ENCODE results near the gene ALCAM.
"Not testable (repeated sequence)": the region's sequence is repeated elsewhere in the genome, so short reads cannot be mapped to it uniquely, and the experiment has no call there.

Gene ALCAM

GRCh38 chr3:105392598-105392997 lies 25.9 kb downstream of the ALCAM start:
- DNase-seq: not testable (repeated sequence)

GRCh38 chr3:105394177-105394576 lies 27.5 kb downstream of the ALCAM start:
- DNase-seq: no peak

DNA sequence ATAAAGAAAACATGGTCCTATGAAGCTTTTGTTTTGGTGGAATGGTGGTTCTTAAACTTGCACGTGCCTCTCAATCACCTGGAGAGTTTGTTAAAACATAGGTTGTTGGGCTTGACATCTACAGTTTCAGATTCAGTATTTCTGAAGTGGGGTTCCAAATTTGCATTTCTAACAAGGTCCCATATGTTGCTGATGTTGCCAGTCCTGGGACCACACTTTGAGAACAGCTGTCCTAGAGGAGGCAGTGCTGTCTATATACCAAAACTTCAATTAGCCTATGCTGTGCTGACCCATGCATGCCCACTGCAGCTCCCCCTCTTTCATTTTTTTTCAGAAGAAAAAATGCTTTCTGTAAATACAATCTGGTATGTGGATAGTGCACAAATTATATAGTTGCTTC lies 31.3 kb downstream of the ALCAM start:
- DNase-seq: no peak

GRCh38 chr3:105398437-105398836 lies 31.7 kb downstream of the ALCAM start:
- no peak for DNase-seq

GRCh38 chr3:105399062-105399461 lies 32.4 kb downstream of the ALCAM start:
- DNase-seq: no peak

DNA sequence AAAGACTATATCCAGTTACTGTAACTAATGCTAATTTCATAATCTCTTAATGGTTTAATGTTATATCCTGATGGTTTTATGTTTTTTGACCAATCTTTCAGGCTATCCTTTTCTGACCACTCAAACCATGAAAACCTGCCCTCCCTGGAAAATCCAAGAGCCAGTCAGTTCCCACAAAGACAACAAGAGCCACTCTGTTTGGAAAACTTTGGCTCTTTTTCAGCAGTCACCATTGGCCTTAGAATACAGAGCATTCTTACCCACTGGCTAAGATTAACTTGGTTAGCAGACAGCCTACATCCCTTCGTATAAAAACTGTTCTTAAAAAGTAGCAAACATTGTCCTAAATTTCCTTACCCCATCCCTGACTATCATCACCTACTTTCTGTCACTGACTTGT lies 32.9 kb downstream of the ALCAM start:
- DNase-seq: no peak

DNA sequence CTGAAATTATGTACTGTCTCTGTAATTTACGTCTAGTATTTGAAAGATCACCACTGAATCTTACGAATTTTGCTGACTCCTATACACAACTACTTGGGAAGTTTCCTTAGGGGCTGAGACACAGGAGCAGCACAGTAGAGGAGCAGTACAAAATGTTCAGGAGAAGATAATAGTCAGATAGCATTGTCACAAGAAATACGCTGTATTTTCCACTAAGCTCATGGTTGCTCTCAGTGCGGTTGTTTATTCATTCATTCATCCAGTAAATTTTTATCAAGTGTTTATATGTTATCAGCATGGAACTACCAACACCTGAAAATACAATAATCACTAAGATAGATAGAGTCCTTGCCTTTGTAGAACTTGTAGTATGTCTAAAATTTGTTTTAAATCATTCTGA lies 34.5 kb downstream of the ALCAM start:
- no peak for DNase-seq

DNA sequence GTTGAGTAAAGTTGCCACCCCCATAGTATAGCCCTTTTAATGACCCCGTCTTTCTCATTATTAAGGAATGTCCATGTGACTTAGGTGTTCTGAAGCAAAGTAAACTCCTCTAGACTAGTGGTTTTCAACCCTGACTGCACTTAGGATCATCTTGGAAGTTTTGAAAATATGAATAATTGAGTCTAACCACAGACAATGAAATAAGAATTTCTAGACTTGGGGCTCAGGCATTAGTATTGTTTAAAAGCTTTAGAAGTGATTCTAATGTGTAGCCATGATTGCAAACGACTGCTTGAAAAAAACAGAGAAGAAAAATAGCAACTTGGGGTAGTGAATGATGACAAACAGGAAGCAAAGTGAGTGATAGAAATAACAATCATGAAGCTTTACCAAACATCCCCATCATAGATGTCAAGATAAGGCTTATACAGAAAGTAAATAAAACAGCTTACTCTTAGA lies 35.0 kb downstream of the ALCAM start:
- DNase-seq: no peak

DNA sequence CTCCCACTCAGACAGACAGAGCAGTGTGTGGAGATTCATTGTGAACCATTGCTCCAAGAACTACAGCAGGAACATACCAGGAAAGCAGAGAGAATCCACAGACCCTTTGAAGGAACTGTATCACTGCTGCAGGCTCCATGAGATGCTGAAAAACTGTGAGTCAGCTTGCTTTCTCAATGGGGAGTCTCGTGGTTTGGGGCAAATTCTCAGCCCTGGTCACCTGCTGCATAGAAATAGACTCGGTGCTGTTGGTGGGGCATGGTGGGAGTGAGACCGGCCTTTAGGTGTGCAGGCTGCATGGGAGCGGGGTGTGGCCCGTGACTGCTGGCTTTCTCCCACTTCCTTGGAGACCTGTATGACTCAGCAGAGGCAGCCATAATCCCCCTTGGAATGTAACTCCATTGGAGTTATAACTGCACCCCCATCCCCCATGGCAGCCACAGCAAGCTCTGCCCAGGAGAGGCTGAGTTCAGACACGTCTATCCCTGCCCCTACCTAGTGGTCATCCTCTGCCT lies 35.6 kb downstream of the ALCAM start:
- no peak for DNase-seq

DNA sequence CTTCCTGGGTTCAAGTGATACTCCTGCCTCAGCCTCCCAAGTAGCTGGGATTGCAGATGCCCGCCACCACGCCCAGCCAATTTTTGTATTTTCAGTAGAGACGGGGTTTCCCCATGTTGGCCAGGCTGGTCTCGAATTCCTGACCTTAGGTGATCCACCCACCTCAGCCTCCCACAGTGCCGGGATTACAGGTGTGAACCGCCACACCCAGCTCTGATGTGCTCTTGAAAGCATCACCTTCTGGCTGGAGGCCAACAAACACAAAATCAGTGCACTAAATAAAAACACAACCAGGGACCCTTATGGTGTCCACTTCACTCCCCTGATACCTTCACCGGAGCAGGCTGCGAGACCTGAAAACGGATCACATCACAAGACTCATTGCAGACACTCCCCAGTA lies 36.3 kb downstream of the ALCAM start:
- DNase-seq: not testable (repeated sequence)

DNA sequence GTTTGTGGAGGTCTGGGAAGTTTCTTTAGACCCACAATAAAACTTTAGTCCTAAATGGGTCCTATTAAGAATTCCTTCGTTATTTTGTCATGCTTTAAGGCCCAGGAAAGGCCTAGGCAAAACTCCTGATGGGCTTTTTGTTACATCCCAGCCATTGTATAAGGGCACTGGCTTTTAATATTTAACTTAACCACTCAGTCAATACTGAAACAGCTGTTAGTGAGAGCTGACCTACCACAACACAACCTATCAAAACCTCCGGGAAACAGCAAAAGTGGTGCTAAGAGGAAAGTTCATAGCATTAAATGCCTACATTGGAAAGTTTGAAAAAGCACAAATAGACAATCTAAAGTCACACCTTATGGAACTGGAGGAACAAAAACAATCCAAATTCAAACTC lies 39.6 kb downstream of the ALCAM start:
- no peak for DNase-seq

- DNase-seq: no peak
Observed at GRCh38 chr3:105409364-105409763, 42.7 kb downstream of the ALCAM start.

GRCh38 chr3:105413343-105413887 lies 46.7 kb downstream of the ALCAM start:
- DNase-seq: no peak

GRCh38 chr3:105414841-105415240 lies 48.1 kb downstream of the ALCAM start:
- no peak for DNase-seq

DNA sequence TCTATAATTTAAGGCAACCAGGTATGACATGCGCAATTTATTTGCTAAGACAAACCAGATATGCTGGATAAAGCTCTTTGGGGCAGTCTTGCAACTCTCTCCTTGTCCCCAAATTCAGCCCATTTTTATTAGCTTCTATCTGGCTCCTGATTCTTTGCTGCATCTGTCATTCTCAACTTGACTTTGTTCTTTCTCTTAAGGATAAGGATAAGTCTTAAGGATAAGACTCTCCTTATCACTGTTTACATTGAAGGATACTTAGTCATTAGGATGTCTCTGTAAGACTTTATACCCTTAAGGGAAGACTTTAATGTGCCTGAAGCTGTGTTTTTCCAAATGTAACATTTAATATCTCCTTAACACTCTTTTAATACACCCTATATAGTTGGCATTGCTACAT lies 49.2 kb downstream of the ALCAM start:
- DNase-seq: no peak

DNA sequence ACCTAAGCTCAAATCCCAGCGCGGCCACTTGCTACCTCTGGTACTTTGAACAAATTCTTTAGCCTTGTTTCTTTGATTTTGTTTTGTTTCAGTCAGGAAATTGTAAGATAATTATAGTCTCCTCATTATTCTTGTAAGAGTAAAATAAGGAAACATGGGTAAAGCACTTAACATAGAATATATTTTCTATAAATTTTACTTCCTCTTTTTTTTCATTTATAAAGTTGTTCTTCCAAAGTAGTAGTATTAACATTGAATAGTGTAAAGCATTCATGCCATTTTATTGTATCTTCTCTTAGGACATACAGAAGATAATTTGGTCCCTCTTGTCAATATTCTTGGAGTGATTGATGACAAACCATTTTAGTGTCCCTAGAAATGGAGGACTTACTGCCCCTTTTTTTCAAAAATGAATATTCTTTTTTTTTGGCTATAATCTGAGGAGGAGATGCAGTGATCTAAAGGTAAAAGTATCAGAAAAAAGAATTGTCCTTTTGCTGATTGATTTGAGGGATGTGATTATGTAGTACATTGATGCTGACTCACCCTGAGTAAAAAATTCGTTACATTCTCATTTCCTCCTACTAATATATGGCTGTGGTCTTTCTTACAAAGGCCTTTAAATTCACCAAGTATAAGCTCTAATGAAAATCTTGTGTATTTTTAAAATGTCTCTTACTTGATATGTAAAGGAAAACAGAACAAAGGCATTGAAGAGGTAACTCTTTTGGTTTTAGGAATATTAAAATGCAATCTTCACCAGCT lies 51.0 kb downstream of the ALCAM start:
- DNase-seq: no peak

- DNase-seq: no peak
Observed at GRCh38 chr3:105422645-105423044, 55.9 kb downstream of the ALCAM start.

GRCh38 chr3:105423397-105423796 lies 56.7 kb downstream of the ALCAM start:
- DNase-seq: no peak

DNA sequence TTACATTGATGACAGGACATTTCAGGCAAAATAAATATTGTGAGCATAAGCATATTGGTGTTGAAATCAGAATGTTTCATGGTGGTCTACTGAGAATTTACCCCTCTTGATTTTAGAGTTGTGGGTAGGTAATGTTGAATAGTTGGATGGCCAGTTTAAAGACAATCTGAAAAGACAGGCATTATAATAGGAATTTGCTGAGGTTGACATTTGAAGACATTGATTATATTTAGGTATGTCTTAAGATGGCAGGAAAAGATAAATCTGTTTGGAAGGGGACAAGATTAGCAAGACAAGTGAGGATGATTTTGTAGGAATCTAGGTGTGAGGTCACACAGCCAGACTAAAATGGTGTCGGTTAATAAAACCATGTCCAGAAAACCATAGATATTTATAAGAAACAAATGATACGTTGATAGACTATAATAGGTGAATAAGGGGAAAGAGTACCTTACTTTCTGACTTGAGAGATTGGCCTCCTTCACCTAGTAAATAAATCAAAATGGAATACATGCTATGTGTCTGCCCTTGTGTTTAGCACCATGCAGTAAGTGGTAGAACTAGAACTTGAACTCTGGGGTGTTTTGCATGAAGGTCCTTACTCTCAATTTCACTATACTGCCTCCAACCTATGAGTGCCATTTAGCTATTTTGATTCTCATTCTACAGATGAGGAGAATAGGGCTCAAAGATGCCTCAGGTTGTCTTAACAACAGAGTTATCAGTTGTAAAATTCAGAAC lies 57.9 kb downstream of the ALCAM start:
- DNase-seq: no peak

DNA sequence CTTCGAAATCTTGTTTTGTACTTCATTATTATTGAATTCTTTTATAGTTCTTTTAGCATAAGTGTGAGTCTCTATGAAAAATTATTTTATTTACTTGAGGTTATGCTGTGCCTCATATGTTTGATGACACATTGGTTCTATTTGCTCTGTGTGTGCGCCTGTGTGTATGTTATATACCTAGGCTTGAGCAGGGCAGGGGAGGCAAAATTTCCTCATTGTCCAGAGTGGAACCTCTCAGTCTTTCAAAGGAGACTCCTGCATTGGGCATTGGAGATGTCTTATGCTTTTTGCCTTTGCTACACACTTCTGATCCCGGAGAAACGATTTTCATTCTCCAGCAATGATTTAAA lies 58.4 kb downstream of the ALCAM start:
- DNase-seq: no peak

GRCh38 chr3:105427332-105427731 lies 60.6 kb downstream of the ALCAM start:
- no peak for DNase-seq

DNA sequence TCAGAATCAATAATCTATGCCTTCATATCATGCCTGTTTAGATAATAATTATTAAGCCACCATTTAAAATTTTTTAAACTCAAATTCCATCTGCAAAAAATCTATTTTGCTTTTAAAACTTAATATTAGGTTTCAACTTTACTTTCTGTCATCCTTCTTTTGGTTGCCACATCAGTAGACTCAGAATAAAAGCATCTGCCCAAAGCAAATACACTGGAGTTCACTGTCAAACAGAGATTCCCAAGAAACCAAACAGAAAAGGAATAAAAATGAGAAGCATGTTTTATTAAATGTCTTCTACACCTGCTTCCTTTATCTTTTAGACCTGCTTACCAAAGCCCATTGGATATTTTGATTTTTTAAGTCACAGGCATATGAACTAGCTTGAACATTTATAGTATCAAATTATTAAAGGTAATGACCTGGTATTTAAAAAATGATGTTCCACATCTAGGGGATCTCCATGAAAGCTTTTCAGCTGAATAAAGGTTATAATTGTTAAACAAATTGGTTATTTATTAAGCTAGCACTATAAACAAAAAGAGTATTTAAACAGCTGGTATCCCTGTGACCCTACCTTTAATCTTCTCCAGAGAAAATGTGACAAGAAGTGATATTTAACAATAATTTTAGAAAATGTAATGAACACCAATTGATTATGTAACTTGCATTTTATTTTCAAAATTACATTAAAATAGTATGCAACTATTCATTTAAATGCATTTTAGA lies 62.5 kb downstream of the ALCAM start:
- DNase-seq: no peak

GRCh38 chr3:105430455-105430854 lies 63.7 kb downstream of the ALCAM start:
- no peak for DNase-seq

Measured in cerebellar nuclear complex (tissue), 1 donor.